ENCODE measurements around the gene PRC1. TPM values are rescaled to one million over a fixed set of nuclear protein-coding genes. Genes with fewer than 3 reads are reported as not detected.

PRC1 gene
- total and polyA plus RNA-seq, 2 donors (not counting 1 experiment from before 2014, with no cell fraction given): 9.4 to 11.6 TPM

GRCh38 chr15:90916461-90916860, 77.9 kb downstream of the PRC1 start:
- Histone ChIP-seq H3K9ac (ENCODE audit: low read length) (no peak overlapping the region), H3K9me3 (ENCODE audit: control extremely low read depth in 1 of 3, control insufficient read depth in 2 of 3, insufficient read depth in 1 of 3, low read length in 2 of 3) (no peaks in the 10 kb centered on the region), H3K36me3 (replicated peaks in 1 of 2; ENCODE audit: control extremely low read depth in 1 of 2, control insufficient read depth in 1 of 2, extremely low read depth in 1 of 2, insufficient read depth in 2 of 2, low read length in 1 of 2) (peaks cover 6 to 92% of the 10 kb centered on the region in 2 experiments), H3K4me2 (replicated peaks; ENCODE audit: low read depth, low read length, poor library complexity, severe bottlenecking) (no peak overlapping the region), H3K79me2 (ENCODE audit: control insufficient read depth, insufficient read depth, low read length) (no peaks in the 10 kb centered on the region), H3K4me1 (ENCODE audit: control insufficient read depth in 2 of 2, insufficient read depth in 2 of 2, low read length in 2 of 2) (peaks cover 0 to 11% of the 10 kb centered on the region in 2 donors), H3K4me3 (ENCODE audit: control extremely low read depth in 1 of 5, extremely low read depth in 1 of 5, insufficient read depth in 1 of 5, low read depth in 2 of 5, low read length in 4 of 5) (no peak overlapping the region), H4K20me1 (ENCODE audit: control insufficient read depth, insufficient read depth, low read length, poor library complexity, severe bottlenecking) (no peaks in the 10 kb centered on the region), H2AFZ (ENCODE audit: insufficient read depth, low read depth, low read length, poor library complexity, severe bottlenecking) (no peak overlapping the region), H3K27me3 (replicated peaks in 1 of 4; ENCODE audit: control extremely low read depth in 1 of 4, control insufficient read depth in 3 of 4, insufficient read depth in 4 of 4, low read length in 3 of 4) (no peaks in the 10 kb centered on the region), H3K27ac (ENCODE audit: low read length in 2 of 2) (no peak overlapping the region)
- Mint-ChIP-seq H3K4me1 (peaks cover 10% of the 10 kb centered on the region), H3K27ac (peak overlapping the region; percentile 80), H3K9me3 (ENCODE audit: insufficient read depth) (no peaks in the 10 kb centered on the region), H3K4me3 (no peak overlapping the region), H3K27me3 (no peaks in the 10 kb centered on the region)
- POLR2A ChIA-PET: no interaction called here
- ATAC-seq (ENCODE audit: low read depth): no peak
- no peak for DNase-seq
- CTCF ChIA-PET: no interaction called here
- TF ChIP-seq EZH2 (IDR thresholded peaks at IDR 0.05; ENCODE audit: borderline replicate concordance, insufficient read depth, low read depth, low read length, poor library complexity, severe bottlenecking) (no peak), CTCF (IDR thresholded peaks at IDR 0.05) (no peak)
- 81% methylated on average over 11 of the region's 11 CpGs for WGBS (ENCODE audit: insufficient coverage)
- intact Hi-C loops (cut with micrococcal nuclease): no loop called here

Small RNA genes within 50 kb of the gene (small RNA-seq; reads per million reads assigned to genes)
- gene RF00019 (ENCODE audit: insufficient read length, low read depth, low replicate concordance): not detected

Other genes with a start within 250 kb of the PRC1 start
- 66.7 and 68.9 TPM in 2 replicates for gene FURIN, start 125.9 kb downstream of the PRC1 start, total RNA-seq
- 26.4 and 31.6 TPM in 2 replicates for gene FURIN, start 125.9 kb downstream of the PRC1 start, polyA plus RNA-seq
- 31.4 and 42.0 TPM in 2 replicates for gene FES, start 110.0 kb downstream of the PRC1 start, total RNA-seq
- 23.9 and 68.6 TPM in 2 replicates for gene FES, start 110.0 kb downstream of the PRC1 start, polyA plus RNA-seq
- gene MAN2A2, start 91.2 kb downstream of the PRC1 start, total RNA-seq: 180 and 184 TPM in 2 replicates
- 187 and 234 TPM in 2 replicates for gene MAN2A2, start 91.2 kb downstream of the PRC1 start, polyA plus RNA-seq
- 23.4 and 23.9 TPM in 2 replicates for gene HDDC3, start 62.0 kb downstream of the PRC1 start, total RNA-seq
- 20.1 and 26.8 TPM in 2 replicates for gene HDDC3, start 62.0 kb downstream of the PRC1 start, polyA plus RNA-seq
- gene UNC45A, start 59.2 kb downstream of the PRC1 start, total RNA-seq: 77.0 and 79.0 TPM in 2 replicates
- gene UNC45A, start 59.2 kb downstream of the PRC1 start, polyA plus RNA-seq: 43.3 and 56.3 TPM in 2 replicates
- gene RCCD1, start 39.7 kb downstream of the PRC1 start, total RNA-seq: 18.9 and 20.5 TPM in 2 replicates
- gene RCCD1, start 39.7 kb downstream of the PRC1 start, polyA plus RNA-seq: 11.0 and 15.9 TPM in 2 replicates
- 27.7 and 30.0 TPM in 2 replicates for gene VPS33B, start 28.1 kb upstream of the PRC1 start, total RNA-seq
- 17.4 and 21.5 TPM in 2 replicates for gene VPS33B, start 28.1 kb upstream of the PRC1 start, polyA plus RNA-seq
- 0.24 TPM in 1 of 2 replicates, not detected in the other for gene SV2B, start 105.7 kb upstream of the PRC1 start, total RNA-seq
- gene SV2B, start 105.7 kb upstream of the PRC1 start, polyA plus RNA-seq: 0.03 TPM in 1 of 2 replicates, not detected in the other